Activated CD4-positive, alpha-beta memory T cell treated with anti-CD3 and anti-CD28 coated beads, Interleukin-2, amount 10 ng/mL, durations not matched to agents 7 days and 5 days (primary cell): ENCODE measurements around the gene RGPD4. TPM values are rescaled to one million over a fixed set of nuclear protein-coding genes. Genes with fewer than 3 reads are reported as not detected.

Experiments used
- total RNA-seq, 2 experiments: library from RNA; stranded (reverse); gene quantifications; one replicate each; pipeline ENCODE4 v1.2.3, GENCODE V29; 2021

RGPD4 gene
- total RNA-seq, 2 experiments from 2014 or later = 0.10 TPM; not detected in 1

Other genes with a start within 250 kb of the RGPD4 start
- gene SLC5A7, start 159.6 kb downstream of the RGPD4 start, total RNA-seq = not detected